Stimulated activated CD8-positive, alpha-beta memory T cell treated with anti-CD3 and anti-CD28 coated beads, Interleukin-4, amount 100 ng/mL, for 1 hour (primary cell): Measurements from ENCODE around the gene TMC1.

Experiments
- DNase-seq, 2 donors: peaks; one replicate each; pipeline ENCODE4 v3.0.0-alpha.2; 2020; ENCODE audit warnings: low read depth in 2 of 2, low spot score in 1 of 2

Gene TMC1

GRCh38 chr9:72600671-72601070 is 79.3 kb downstream of the TMC1 start:
- DNase-seq: no peak

- no peak for DNase-seq
Measured at GRCh38 chr9:72601615-72602014, 80.2 kb downstream of the TMC1 start.

GRCh38 chr9:72612449-72612848 is 91.0 kb downstream of the TMC1 start:
- no peak for DNase-seq

GRCh38 chr9:72614067-72614466 is 92.7 kb downstream of the TMC1 start:
- DNase-seq: no peak

GRCh38 chr9:72615931-72616330 is 94.5 kb downstream of the TMC1 start:
- no peak for DNase-seq

GRCh38 chr9:72618811-72619210 is 97.4 kb downstream of the TMC1 start:
- no peak for DNase-seq

GRCh38 chr9:72622186-72622585 is 100.8 kb downstream of the TMC1 start:
- no peak for DNase-seq

- no peak for DNase-seq
Measured at GRCh38 chr9:72623156-72623555, 101.7 kb downstream of the TMC1 start.

- DNase-seq: no peak
Measured at GRCh38 chr9:72627147-72627546, 105.7 kb downstream of the TMC1 start.

GRCh38 chr9:72627956-72628540 is 106.6 kb downstream of the TMC1 start:
- no peak for DNase-seq

GRCh38 chr9:72633966-72634365 is 112.6 kb downstream of the TMC1 start:
- no peak for DNase-seq

GRCh38 chr9:72635197-72635596 is 113.8 kb downstream of the TMC1 start:
- DNase-seq: no peak

GRCh38 chr9:72636621-72637020 is 115.2 kb downstream of the TMC1 start:
- no peak for DNase-seq

GRCh38 chr9:72643651-72644050 is 122.2 kb downstream of the TMC1 start:
- no peak for DNase-seq

- no peak for DNase-seq
Measured at GRCh38 chr9:72646061-72646460, 124.7 kb downstream of the TMC1 start.

- no peak for DNase-seq
Measured at GRCh38 chr9:72648324-72649126, 127.1 kb downstream of the TMC1 start.

GRCh38 chr9:72649127-72649442 is 127.7 kb downstream of the TMC1 start:
- DNase-seq: no peak

GRCh38 chr9:72650206-72650605 is 128.8 kb downstream of the TMC1 start:
- no peak for DNase-seq

- DNase-seq: no peak
Measured at GRCh38 chr9:72656021-72656420, 134.6 kb downstream of the TMC1 start.

GRCh38 chr9:72657023-72657422 is 135.6 kb downstream of the TMC1 start:
- no peak for DNase-seq

GRCh38 chr9:72658703-72659102 is 137.3 kb downstream of the TMC1 start:
- DNase-seq: no peak

- no peak for DNase-seq
Measured at GRCh38 chr9:72661401-72662135, 140.2 kb downstream of the TMC1 start.
